ENCODE data around the gene GSTA1.
"Not testable (repeated sequence)": the region's sequence is repeated elsewhere in the genome, so short reads cannot be mapped to it uniquely, and the experiment has no call there.

Gene GSTA1

DNA sequence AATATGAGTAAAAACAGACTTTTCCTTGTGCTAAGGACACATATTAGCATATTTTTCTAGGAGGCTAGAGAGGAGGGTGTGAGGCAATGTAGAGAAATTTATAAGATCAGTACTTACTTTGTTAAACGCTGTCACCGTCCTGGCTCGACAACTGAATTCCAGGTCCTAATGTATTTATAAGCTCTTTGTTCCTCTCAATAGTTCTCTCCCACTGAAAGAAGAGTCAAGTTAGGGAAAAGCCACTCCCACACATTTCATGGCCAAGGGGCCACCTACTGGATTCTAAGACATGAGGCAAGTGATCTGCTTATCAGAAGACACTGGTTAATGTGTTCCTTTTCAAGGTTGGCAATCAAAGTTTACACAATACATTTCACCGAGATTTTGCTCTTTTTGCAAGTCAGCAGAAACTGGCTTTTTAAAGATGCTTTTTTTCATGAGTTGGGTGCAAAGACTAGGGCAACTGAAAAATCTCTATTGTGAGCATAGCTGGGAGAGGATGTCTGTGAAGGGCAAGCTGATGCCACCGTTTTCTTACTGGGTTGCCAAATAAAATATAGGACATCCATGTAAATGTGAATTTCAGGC lies at the start of gene GSTA1:
Gene GSTA1, minus strand, starts transcription at position 149 of the 588 bp plus-strand sequence. CDS start 4,549 bp downstream, outside the sequence.
- not testable (repeated sequence) for DNase-seq

DNA sequence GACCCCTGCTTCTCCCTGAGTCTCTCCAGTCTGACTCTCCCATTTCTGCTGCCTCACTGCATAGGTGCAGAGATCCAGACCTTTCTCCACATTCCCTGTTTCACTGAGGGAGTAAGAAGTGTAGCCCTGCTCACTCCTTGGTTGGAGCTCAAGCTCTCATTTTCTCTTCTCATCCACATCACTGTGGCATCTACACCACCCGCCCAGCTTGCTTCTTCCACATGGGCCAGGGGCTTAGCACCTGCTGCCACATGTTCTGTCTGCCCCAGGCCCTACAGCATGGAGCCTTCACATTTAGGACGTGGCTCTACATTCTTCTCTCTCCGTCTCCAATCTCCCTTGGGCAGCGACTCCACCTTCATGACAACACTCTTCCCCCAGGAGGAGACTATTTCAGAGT lies 45.5 kb upstream of the GSTA1 start:
- DNase-seq = no peak

DNA sequence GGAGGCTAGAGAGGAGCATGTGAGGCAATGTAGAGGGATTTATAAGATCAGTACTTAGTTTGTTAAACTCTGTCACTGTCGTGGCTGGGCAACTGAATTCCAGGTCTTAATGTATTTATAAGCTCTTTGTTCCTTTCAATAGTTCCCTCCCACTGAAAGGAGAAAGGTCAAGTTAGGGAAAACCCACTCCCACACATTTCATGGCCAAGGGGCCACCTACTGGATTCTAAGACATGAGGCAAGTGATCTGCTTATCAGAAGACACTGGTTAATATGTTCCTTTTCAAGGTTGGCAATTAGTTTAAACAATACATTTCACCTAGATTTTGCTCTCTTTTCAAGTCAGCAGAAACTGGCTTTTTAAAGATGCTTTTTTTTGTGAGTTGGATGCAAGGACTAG lies 42.4 kb upstream of the GSTA1 start:
- no peak for DNase-seq

DNA sequence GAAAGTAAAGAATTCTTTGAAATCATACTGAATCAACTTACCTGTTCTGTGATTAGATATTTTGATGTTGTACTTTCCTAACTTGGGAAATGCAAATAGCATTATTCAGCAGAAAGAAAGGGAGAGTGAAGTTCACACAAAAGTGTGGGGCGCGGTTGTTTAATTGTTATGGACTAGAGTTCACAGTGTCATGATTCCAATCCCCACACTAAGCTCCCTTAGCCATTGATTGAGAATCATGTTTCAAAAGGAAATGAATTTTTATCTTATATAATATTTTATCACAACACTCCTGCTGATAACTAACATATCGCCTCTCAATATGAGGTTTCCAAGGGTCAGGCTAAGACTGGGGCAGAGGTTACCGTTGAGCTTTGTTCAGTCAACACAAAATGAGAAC lies 40.0 kb upstream of the GSTA1 start:
- DNase-seq = no peak

DNA sequence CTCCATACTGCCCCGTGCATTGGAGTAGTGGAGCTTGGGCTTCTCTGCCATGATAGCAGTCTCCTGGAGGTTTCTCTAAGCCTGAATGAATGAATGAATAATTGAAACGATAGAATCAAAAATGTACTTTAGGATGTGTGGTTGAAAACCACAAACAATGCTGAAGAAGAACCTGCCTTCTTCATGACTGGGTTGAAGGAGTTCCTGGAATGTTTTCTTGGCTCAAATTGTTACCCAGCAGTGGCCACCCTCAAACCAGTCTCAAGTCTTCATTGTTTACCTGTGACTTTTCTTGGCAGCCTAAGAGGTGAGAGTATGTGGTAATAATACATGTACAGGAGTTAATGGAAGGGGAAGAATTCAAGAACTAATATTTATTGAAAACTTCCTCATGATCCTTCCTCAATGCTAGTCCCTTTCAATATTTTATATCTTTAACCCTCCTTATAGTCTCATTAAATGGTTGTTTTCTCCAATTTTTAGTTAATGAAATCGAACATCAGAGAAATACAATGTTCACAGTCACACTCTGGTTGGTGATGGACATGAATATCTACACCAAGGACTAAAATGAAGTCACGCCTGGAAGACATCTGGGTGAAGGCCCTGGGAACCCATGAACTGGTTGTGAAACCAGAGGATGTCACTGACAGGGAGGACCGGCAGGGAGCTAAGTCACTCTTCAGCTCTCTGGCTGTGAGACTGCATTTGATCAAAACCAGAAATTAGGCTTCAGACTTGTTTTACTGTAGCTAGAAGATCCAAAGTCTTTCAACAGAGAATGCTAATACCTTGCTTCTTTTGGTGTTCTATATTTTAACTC lies 37.4 kb upstream of the GSTA1 start, which contains the start of gene GSTA5:
Gene GSTA5, minus strand, starts transcription at position 51 of the 823 bp plus-strand sequence.
- DNase-seq = no peak

DNA sequence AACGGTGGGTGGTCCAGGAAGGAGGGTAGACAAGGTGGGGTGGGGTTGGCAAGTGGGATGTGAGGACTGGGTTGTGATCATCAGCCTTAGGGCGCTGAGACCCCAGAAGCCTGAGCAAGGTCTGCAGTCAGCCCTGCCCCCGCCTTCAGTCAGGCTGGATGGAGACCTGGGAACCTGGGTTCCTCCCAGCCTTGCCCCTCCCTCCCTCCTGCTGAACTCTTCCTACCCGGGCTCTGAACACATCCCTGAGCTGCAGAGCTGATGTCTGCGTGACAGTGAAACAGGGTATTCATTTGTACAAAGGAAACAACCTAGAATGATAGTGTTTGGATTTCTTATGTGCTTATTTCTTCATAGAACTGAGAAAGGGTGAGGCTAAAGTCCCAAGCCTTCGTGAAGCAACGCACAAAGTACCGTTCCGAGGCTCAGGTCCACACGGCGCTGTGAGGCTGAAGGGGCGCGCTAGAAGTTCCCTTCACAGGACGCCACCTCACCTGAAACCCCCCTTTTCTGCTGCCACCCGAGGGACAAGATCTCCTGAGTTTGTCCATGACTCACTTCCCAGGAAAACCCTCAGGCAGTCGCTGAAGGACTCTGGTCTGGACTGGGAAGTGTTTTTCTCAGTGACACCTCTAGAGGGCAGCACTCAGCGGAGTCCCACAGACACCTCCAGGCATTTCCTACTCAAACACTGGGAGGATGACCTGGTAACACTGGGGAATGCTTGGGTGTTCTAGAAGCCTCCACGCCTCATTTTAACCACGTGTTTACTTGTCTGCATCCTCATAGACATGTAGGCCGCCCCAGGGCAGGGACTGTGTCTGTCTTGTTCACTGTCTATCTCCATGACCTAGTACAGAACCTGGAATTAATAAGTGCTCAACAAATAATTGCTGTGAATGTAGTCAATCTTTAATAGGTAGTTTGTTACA lies 35.8 kb upstream of the GSTA1 start:
- peak; percentile 47 for DNase-seq

DNA sequence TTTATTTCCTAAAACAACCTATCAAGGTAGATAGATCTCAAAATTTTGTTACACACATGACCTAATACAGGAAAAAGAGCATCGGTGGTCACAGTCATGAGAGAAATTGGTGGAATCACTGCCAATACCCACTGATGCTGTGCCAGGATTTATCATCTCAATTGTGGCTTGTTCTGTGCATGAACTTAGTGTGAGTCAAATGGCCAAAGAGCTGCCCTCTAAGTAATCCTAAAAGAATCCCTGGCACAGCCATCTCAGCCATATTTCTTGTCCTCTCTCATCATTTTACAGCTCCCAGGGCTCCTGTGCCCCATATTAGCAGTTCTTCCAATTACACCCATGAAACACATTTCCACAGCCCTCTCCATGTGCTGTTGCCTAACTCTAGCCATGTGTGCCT lies 30.9 kb upstream of the GSTA1 start:
- DNase-seq = no peak

GRCh38 chr6:52830869-52831268 lies 27.3 kb upstream of the GSTA1 start:
- DNase-seq = not testable (repeated sequence)

DNA sequence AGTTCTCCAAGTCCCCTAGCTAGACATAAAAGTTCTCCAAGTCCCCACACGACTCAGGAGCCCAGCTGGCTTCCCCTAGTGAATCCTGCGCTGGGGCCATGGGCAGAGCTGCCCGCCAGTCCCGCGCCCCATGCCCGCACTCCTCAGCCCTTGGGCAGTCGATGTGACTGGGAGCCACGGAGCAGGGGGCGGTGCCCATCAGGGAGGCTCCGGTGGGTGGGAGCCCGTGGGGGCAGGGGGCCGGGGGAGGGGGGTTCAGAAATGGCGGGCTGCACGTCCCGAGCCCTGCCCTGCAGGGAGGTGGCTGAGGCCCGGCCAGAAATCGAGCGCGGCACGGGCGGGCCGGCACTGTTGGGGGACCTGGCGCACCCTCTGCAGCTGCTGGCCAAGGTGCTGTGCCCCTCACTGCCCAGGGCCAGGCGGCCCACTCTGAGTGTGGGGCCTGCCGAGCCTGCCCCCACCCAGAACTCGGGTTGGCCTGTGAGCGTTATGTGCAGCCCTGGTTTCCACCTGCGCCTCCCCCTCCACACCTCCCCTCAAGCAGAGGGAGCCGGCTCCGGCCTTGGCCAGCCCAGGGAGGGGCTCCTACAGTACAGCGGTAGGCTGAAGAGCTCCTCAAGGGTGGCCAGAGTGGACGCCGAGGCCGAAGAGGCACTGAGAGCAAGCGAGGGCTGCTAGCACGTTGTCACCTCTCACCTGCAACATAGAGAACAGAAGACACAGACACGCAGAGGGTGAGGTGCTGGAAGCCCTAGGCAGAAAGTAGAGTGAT lies 25.6 kb upstream of the GSTA1 start:
- no peak for DNase-seq

DNA sequence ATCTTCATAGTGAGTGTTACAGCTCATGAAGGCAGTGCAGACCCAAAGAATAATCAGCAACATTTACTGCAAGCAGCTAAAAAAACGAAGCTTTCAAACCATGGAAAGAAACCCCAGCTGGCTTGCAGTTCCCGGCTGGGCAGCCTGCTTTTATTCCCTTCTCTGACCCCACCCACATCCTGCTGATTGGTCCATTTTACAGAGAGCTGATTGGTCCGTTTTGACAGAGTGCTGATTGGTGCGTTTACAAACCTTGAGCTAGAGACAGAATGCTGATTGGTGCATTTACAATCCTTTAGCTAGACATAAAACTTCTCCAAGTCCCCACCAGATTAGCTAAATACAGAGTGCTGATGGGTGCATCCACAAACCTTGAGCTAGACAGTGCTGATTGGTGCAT lies 25.0 kb upstream of the GSTA1 start:
- DNase-seq = not testable (repeated sequence)

DNA sequence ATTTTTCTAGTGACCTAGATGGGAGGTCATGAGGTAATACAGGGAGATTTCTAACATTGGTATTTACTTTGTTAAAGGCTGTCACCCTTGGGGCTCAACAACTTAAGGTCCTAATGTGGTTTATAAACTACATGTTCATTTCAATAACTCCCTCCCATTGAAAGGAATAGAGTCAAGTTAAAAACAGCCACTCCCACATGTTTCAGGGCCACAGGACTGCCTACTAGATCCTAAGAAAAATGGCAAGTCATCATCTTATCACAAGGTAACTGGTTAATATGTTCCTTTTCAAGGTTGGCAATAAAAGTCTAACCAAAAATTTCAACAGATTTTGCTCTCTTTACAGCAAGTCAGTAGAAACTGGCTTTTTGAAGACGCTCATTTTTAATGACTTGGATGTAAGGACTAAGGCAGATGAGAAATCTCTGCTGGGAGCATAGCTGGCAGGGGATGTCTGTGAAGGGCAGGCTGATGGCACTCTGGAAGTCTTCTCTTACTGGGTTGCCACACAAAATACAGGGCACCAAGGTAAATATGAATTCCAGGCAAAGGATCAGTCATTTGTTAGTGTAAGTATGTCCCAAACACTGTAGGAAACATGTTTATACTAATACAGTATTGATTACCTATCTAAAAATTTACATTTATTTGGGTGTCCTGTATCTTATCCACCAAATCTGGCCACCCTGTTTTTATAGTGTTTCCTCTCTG lies 23.6 kb upstream of the GSTA1 start:
- DNase-seq = not testable (repeated sequence)

- DNase-seq = no peak
These were observed 22.9 kb upstream of the GSTA1 start for GRCh38 chr6:52826513-52826912.

DNA sequence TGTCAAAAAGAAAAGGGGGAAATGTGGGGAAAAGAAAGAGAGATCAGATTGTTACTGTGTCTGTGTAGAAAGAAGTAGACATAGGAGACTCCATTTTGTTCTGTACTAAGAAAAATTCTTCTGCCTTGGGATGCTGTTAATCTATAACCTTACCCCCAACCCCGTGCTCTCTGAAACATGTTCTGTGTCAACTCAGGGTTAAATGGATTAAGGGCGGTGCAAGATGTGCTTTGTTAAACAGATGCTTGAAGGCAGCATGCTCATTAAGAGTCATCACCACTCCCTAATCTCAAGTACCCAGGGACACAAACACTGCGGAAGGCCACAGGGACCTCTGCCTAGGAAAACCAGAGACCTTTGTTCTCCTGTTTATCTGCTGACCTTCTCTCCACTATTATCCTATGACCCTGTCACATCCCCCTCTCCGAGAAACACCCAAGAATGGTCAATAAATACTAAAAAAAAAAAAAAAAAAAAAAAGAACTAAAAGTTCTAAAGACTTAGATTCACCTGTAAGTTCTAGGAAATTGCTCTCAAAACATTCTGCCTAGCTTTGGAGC lies 22.4 kb upstream of the GSTA1 start:
- not testable (repeated sequence) for DNase-seq

GRCh38 chr6:52825270-52825793 lies 21.7 kb upstream of the GSTA1 start:
- DNase-seq = not testable (repeated sequence)

DNA sequence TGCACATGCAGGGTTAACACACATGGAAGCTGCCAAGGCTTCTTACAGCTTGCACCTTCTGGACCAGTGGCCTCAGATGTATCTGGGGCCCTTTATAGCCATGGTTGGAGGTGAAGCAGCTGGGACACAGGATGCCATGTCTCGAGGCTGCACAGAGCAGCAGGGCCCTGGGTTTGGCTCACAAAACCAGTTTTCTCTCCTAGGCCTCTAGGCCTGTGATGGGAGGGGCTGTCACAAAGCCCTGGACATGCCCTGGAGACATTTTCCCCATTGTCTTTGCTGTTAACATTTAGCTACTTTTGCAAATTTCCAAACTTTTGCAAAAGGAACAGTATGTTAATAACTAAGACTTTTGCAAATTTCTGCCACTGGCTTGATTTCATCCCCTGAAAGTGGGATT lies 18.2 kb upstream of the GSTA1 start:
- no peak for DNase-seq

GRCh38 chr6:52820198-52820597 lies 16.6 kb upstream of the GSTA1 start:
- no peak for DNase-seq

DNA sequence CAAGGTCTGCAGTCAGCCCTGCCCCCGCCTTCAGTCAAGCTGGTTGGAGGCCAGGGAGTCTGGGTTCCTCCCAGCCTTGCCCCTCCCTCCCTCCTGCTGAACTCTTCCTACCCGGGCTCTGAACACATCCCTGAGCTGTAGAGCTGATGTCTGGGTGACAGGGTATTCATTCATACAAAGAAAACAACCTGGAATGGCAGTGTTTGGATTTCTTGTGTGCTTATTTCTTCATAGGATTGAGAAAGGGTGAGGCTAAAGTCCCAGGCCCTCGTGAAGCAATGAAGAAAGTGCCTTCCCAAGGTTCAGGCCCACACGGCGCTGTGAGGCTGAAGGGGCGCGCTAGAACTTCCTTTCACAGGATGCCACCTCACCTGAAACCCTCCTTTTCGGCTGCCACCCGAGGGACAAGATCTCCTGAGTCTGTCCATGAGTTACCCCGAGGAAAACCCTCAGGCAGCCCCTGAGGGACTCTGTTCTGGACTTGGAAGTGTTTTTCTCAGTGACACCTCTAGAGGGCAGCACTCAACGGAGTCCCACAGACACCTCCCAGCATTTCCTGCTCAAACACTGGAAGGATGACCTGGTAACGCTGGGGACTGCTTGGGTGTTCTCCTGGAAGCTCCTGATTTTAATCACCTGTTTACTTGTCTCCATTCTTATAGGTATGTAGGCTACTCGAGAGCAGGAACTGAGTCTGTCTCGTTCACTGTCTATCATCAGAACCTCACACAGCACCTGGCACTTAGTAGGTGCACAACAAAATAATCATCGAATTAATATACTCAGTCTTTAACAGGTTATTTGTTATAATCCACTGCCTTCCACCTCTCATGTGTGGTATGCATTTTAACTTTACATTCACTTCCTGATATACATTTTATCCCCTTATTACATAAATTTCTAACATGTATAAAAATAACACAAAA lies 11.8 kb upstream of the GSTA1 start:
- peak; percentile 27 for DNase-seq

- not testable (repeated sequence) for DNase-seq
These were observed 10.9 kb upstream of the GSTA1 start for GRCh38 chr6:52814545-52814944.

GRCh38 chr6:52809777-52810176 lies 6.2 kb upstream of the GSTA1 start:
- not testable (repeated sequence) for DNase-seq

DNA sequence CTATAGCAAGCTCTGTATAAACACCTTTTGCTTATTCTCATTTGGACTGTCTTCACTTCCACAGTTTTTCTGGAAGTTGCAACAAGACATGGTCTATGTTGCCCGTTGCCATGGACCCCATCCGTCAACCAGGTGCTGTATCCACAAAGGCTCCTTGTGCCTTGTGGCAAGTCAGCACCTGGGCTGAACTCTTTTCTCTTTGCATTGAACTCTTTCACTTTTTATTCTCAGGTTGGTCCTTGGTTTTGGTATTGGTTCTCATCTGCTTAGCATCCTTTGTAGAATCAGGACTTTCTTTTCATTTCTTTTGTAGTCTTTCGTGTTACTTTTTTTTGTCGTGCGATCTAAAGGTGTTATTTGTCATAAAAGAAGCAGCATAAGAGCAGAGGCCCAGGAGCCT lies 5.0 kb upstream of the GSTA1 start:
- DNase-seq = no peak
